ENCODE data around the gene HLA-DRB1.

DNA sequence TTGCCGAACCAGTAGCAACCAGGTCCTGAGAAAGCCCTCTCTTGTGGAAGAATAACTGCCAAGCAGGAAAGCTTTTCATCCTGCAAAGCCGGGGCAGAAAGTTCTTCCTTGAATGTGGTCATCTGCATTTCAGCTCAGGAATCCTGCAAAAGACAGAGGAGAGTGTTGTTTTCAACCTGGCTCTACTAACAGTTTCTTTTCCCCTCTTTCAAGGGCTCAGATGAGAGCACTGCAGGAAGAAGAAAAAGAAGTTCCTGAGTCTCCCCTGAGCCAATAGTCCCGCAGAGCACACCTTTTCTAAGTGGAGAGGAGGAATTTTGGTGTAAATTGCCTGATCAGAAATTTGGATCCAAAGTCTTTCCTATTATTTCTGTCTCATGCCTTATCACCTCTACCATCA is 10.7 kb downstream of the HLA-DRB1 start:
- TF ChIP-seq, protein P1, sequence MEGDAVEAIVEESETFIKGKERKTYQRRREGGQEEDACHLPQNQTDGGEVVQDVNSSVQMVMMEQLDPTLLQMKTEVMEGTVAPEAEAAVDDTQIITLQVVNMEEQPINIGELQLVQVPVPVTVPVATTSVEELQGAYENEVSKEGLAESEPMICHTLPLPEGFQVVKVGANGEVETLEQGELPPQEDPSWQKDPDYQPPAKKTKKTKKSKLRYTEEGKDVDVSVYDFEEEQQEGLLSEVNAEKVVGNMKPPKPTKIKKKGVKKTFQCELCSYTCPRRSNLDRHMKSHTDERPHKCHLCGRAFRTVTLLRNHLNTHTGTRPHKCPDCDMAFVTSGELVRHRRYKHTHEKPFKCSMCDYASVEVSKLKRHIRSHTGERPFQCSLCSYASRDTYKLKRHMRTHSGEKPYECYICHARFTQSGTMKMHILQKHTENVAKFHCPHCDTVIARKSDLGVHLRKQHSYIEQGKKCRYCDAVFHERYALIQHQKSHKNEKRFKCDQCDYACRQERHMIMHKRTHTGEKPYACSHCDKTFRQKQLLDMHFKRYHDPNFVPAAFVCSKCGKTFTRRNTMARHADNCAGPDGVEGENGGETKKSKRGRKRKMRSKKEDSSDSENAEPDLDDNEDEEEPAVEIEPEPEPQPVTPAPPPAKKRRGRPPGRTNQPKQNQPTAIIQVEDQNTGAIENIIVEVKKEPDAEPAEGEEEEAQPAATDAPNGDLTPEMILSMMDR (IDR thresholded peaks at IDR 0.05; ENCODE audit: borderline replicate concordance, extremely low read depth, low read length, poor library complexity, severe bottlenecking) = no peak
- no peak for TF ChIP-seq EZH2 (IDR thresholded peaks at IDR 0.05; ENCODE audit: borderline replicate concordance, low read depth, low read length, severe bottlenecking)
